Activated CD4-positive, alpha-beta T cell treated with anti-CD3 and anti-CD28 coated beads, Interleukin-2, amount 50 U/mL, for 1 hour (primary cell): ENCODE results near the gene DENND1B.
"Not testable (repeated sequence)": the region's sequence is repeated elsewhere in the genome, so short reads cannot be mapped to it uniquely, and the experiment has no call there.

Experiments used
- DNase-seq: peaks from one replicate; pipeline ENCODE4 v3.0.0-alpha.2; 2020

DENND1B gene

GRCh38 chr1:197541411-197541810 is 233.9 kb downstream of the DENND1B start:
- DNase-seq, result no peak

- no peak for DNase-seq
Observed at GRCh38 chr1:197526736-197527371, 248.4 kb downstream of the DENND1B start.

GRCh38 chr1:197521118-197521739 is 254.1 kb downstream of the DENND1B start:
- no peak for DNase-seq

GRCh38 chr1:197519741-197520334 is 255.4 kb downstream of the DENND1B start:
- DNase-seq, result no peak

- DNase-seq, result no peak
Observed at GRCh38 chr1:197515421-197515820, 259.9 kb downstream of the DENND1B start.

GRCh38 chr1:197510691-197511378 is 264.4 kb downstream of the DENND1B start:
- no peak for DNase-seq

GRCh38 chr1:197496722-197497121 is 278.6 kb downstream of the DENND1B start:
- no peak for DNase-seq

- DNase-seq, result not testable (repeated sequence)
Observed at GRCh38 chr1:197491505-197491904, 283.8 kb downstream of the DENND1B start.

- no peak for DNase-seq
Observed at GRCh38 chr1:197486946-197487345, 288.3 kb downstream of the DENND1B start.

- no peak for DNase-seq
Observed at GRCh38 chr1:197485790-197486189, 289.5 kb downstream of the DENND1B start.

GRCh38 chr1:197481101-197481500 is 294.2 kb downstream of the DENND1B start:
- DNase-seq, result no peak

GRCh38 chr1:197480446-197480845 is 294.8 kb downstream of the DENND1B start:
- no peak for DNase-seq

- DNase-seq, result no peak
Observed at GRCh38 chr1:197472141-197472540, 303.1 kb downstream of the DENND1B start.

- no peak for DNase-seq
Observed at GRCh38 chr1:197471248-197471985, 303.9 kb downstream of the DENND1B start.

- no peak for DNase-seq
Observed at GRCh38 chr1:197470330-197470729, 304.9 kb downstream of the DENND1B start.

GRCh38 chr1:197469620-197470210 is 305.6 kb downstream of the DENND1B start:
- no peak for DNase-seq

- DNase-seq, result no peak
Observed at GRCh38 chr1:197468543-197469175, 306.6 kb downstream of the DENND1B start.

- no peak for DNase-seq
Observed at GRCh38 chr1:197467881-197468280, 307.4 kb downstream of the DENND1B start.

GRCh38 chr1:197466813-197467212 is 308.5 kb downstream of the DENND1B start:
- no peak for DNase-seq

GRCh38 chr1:197465528-197466327 is 309.6 kb downstream of the DENND1B start:
- DNase-seq, result no peak

- no peak for DNase-seq
Observed at GRCh38 chr1:197464044-197464443, 311.2 kb downstream of the DENND1B start.
